ENCODE results near the gene SEPHS1. TPM values are rescaled to one million over a fixed set of nuclear protein-coding genes. Genes with fewer than 3 reads are reported as not detected.

Gene SEPHS1
- total RNA-seq, 2 donors from 2014 or later, result 127 to 268 TPM

DNA sequence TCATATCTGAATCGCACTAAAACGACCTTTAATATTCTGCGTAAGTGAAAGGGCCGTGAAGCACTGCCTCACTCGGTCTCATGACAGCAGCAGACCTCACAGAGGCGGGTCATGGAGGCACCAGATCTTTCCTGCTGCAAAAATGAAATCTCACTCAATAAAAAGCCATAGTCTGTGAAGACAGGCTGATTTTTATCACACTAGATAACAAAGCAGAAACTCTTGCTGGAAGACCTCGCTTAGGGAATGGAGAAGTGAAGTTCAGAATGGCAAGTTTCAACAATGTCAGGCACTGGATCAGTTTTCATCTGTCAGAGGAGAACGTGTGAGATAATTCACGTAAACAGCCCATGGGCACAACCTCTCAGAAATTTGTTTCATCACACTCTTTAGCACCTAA is 8.0 kb downstream of the SEPHS1 start:
- Mint-ChIP-seq H3K27ac (peak overlapping the region; percentile 27), H3K9me3 (no peaks in the 10 kb centered on the region), H3K4me1 (peaks cover 16% of the 10 kb centered on the region), H3K4me3 (no peak overlapping the region), H3K36me3 (ENCODE audit: low read depth) (peaks cover 82% of the 10 kb centered on the region), H3K27me3 (ENCODE audit: insufficient read depth) (no peaks in the 10 kb centered on the region)
- Histone ChIP-seq H3K9ac (ENCODE audit: extremely low read depth, low read length, poor library complexity, severe bottlenecking) (no peak overlapping the region), H3K36me3 (ENCODE audit: control insufficient read depth, insufficient read depth, low read length) (peaks cover 73% of the 10 kb centered on the region), H3K4me3 (ENCODE audit: low read length) (no peak overlapping the region), H3K27me3 (ENCODE audit: control insufficient read depth, insufficient read depth, low read length, poor library complexity, severe bottlenecking) (no peaks in the 10 kb centered on the region), H3K27ac (ENCODE audit: low read depth, low read length) (no peak overlapping the region), H3K9me3 (ENCODE audit: control insufficient read depth, low read length) (no peaks in the 10 kb centered on the region), H3K4me1 (ENCODE audit: control insufficient read depth, insufficient read depth, low read length) (no peaks in the 10 kb centered on the region)
- TF ChIP-seq, protein P1, sequence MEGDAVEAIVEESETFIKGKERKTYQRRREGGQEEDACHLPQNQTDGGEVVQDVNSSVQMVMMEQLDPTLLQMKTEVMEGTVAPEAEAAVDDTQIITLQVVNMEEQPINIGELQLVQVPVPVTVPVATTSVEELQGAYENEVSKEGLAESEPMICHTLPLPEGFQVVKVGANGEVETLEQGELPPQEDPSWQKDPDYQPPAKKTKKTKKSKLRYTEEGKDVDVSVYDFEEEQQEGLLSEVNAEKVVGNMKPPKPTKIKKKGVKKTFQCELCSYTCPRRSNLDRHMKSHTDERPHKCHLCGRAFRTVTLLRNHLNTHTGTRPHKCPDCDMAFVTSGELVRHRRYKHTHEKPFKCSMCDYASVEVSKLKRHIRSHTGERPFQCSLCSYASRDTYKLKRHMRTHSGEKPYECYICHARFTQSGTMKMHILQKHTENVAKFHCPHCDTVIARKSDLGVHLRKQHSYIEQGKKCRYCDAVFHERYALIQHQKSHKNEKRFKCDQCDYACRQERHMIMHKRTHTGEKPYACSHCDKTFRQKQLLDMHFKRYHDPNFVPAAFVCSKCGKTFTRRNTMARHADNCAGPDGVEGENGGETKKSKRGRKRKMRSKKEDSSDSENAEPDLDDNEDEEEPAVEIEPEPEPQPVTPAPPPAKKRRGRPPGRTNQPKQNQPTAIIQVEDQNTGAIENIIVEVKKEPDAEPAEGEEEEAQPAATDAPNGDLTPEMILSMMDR (conservative IDR thresholded peaks at IDR 0.05), result no peak
- 93 to 95% methylated on average over 7 to 9 of the region's 9 CpGs for WGBS, 2 experiments (ENCODE audit: insufficient coverage in 1 of 2, insufficient read length in 1 of 2)
- no peak for DNase-seq

DNA sequence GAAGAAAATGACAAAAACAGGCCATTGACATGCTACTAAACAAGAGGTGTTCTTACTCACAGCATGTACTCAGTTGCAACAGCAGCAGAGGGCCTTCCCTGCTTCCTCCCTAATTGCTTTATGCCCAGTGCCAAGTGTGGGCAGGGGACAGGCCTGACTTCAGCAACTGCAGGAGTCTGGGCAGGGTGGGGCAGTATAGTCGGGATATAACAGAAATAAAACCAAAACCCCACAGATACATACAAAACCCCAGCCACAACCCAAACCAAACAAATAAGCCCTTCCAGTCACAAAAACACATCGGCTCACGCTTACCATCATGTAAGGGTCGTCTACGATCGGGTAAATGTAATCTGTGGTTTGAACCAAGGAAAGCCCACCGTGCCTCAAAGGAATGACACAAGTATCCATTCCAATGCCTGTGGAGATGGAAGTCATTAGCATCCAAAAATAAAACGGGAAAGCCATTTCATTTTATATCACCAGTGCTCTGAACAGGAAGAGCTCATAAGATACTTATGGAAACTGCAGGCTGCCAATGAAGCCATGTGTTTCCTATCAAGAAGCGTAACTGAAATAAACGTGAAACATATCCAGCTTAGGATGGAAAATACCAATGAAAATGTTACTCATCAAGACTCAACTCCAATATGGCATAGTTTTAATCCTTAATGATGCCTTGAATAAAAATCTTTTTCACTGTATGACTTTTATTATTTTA is 9.5 kb downstream of the SEPHS1 start:
- 94 to 98% methylated on average over 5 to 10 of the region's 10 CpGs for WGBS, 2 experiments (ENCODE audit: insufficient coverage in 1 of 2, insufficient read length in 1 of 2)
- peaks cover 7% of the 10 kb centered on the region for H3K4me1 Mint-ChIP-seq
- no peak overlapping the region for H3K4me3 ChIP-seq (ENCODE audit: low read length)
- peaks cover 78% of the 10 kb centered on the region for H3K36me3 ChIP-seq (ENCODE audit: control insufficient read depth, insufficient read depth, low read length)
- no peaks in the 10 kb centered on the region for H3K9me3 ChIP-seq (ENCODE audit: control insufficient read depth, low read length)
- H3K27ac Mint-ChIP-seq, result peak overlapping the region; percentile 15
- no peaks in the 10 kb centered on the region for H3K27me3 ChIP-seq (ENCODE audit: control insufficient read depth, insufficient read depth, low read length, poor library complexity, severe bottlenecking)
- TF ChIP-seq, protein P1 (conservative IDR thresholded peaks at IDR 0.05), result no peak
- no peak overlapping the region for H3K4me3 Mint-ChIP-seq
- no peak for DNase-seq
- H3K27ac ChIP-seq (ENCODE audit: low read depth, low read length), result no peak overlapping the region
- H3K4me1 ChIP-seq (ENCODE audit: control insufficient read depth, insufficient read depth, low read length), result no peaks in the 10 kb centered on the region
- H3K9me3 Mint-ChIP-seq, result no peaks in the 10 kb centered on the region
- H3K9ac ChIP-seq (ENCODE audit: extremely low read depth, low read length, poor library complexity, severe bottlenecking), result no peak overlapping the region
- H3K27me3 Mint-ChIP-seq (ENCODE audit: insufficient read depth), result no peaks in the 10 kb centered on the region
- peaks cover 82% of the 10 kb centered on the region for H3K36me3 Mint-ChIP-seq (ENCODE audit: low read depth)

DNA sequence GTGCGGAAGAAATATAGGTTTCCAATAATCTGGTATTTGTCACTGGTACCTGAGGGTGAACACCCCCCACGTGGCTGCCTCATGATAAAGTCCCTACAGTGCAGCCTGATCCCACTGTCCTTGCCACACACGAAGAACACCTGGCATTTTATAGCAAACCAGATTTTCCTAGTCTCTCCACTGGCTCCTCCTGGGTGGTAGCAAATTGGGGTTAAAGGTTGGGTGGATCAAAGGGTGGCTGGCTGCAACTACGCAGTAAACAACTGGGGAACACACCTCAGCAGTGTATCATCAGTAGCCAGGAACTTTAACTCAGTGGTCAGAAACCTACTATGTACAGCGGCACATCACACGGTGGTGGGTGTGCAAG is 10.3 kb downstream of the SEPHS1 start:
- peaks cover 74% of the 10 kb centered on the region for H3K36me3 ChIP-seq (ENCODE audit: control insufficient read depth, insufficient read depth, low read length)
- no peak overlapping the region for H3K4me3 ChIP-seq (ENCODE audit: low read length)
- peaks cover 79% of the 10 kb centered on the region for H3K36me3 Mint-ChIP-seq (ENCODE audit: low read depth)
- WGBS, 2 experiments (ENCODE audit: insufficient coverage in 1 of 2, insufficient read length in 1 of 2), result 94% methylated on average over 3 to 6 of the region's 6 CpGs
- DNase-seq, result no peak
- no peak overlapping the region for H3K9ac ChIP-seq (ENCODE audit: extremely low read depth, low read length, poor library complexity, severe bottlenecking)
- no peaks in the 10 kb centered on the region for H3K9me3 Mint-ChIP-seq
- H3K4me3 Mint-ChIP-seq, result no peak overlapping the region
- no peaks in the 10 kb centered on the region for H3K27me3 ChIP-seq (ENCODE audit: control insufficient read depth, insufficient read depth, low read length, poor library complexity, severe bottlenecking)
- peaks cover 7% of the 10 kb centered on the region for H3K4me1 Mint-ChIP-seq
- TF ChIP-seq, protein P1 (conservative IDR thresholded peaks at IDR 0.05), result no peak
- H3K27ac ChIP-seq (ENCODE audit: low read depth, low read length), result no peak overlapping the region
- H3K4me1 ChIP-seq (ENCODE audit: control insufficient read depth, insufficient read depth, low read length), result no peaks in the 10 kb centered on the region
- H3K27ac Mint-ChIP-seq, result peak overlapping the region; percentile 15
- no peaks in the 10 kb centered on the region for H3K27me3 Mint-ChIP-seq (ENCODE audit: insufficient read depth)
- no peaks in the 10 kb centered on the region for H3K9me3 ChIP-seq (ENCODE audit: control insufficient read depth, low read length)
